GM19372 (cell line): ENCODE data around the gene PLD3.

ENCODE experiments used
- ATAC-seq: cut with Tn5 transposase; IDR thresholded peaks from one replicate; pipeline ENCODE4 v1.9.1; 2021; ENCODE audit warnings: mild to moderate bottlenecking, low read depth, moderate library complexity; ENCODE audit not compliant: unreplicated experiment

The PLD3 gene

DNA sequence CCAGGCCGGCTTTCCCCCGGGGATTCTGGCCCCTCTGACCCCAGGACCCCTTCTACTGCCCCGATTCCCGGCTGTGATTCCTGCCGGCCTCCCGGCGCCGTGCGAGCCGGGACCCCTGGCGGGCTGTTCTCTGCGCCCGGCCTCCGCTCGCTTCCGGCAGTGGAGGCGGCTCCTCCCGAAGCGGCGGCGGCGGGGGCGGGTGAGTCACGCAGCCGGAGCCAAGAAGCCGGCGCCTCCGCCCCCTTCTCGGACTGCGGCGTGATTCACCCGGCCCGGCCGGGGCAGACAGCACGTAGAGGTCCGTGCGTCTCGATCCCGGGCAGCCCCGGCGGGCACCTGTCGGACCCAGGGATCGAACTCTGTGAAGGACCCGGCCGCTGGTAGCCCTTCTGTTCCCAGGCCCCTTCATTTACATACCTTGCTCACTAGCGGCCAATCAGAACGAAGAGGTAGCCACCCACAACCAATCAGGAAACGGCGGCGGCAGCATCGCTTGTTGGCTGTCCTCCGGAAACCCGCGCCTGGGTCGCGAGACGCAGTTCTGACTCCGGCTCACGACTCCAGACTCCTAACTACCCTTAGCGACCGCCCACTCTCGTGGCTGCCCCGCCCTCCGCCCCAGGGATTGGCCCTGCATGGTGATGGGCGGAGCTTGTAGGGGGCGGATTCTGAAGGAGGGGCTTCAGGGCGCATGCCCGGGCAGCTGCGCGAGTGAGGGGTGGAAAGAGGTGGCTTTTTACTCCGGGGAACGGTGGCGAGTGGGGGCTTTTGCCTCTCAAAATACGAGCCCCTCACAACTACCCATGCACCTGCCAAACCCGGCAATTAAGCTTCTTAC lies 77.2 kb downstream of the PLD3 start, which contains the start of gene SERTAD1:
Gene SERTAD1, minus strand, starts transcription at position 543 of the 838 bp plus-strand sequence. CDS start 2,446 bp downstream, outside the sequence.
- ATAC-seq = peak; percentile 86
